Endothelial cell of umbilical vein (primary cell): Measurements from ENCODE around the gene CRK. TPM values are rescaled to one million over a fixed set of nuclear protein-coding genes. Genes with fewer than 3 reads are reported as not detected.
A peak's percentile ranks its signal among the peaks of the same experiment; 100 is the strongest.

Experiments
- BruUV-seq: library from RNA; stranded (reverse); fragments of 400-500 nt; replicated peaks from 2 replicates; lab custom pipeline; 2021; lab: Mats Ljungman, UMichigan
- CTCF ChIA-PET: fragments of 300-600, 350-600 bp; sonication (Branson Sonifier 250); formaldehyde crosslinking; loops from one replicate; lab custom pipeline; 2021; ENCODE audit warnings: antibody characterized with exemption, inconsistent platforms; lab: Charles Lee
- POLR2A ChIA-PET: fragments of 300-600, 350-600 bp; sonication (Branson Sonifier 250); formaldehyde crosslinking; loops from one replicate; lab custom pipeline; 2021; ENCODE audit warnings: antibody characterized with exemption, inconsistent platforms; lab: Charles Lee
- DNase-seq: peaks from one replicate; pipeline ENCODE4 v3.0.0-alpha.2; 2011; ENCODE audit warnings: low read depth, low spot score
- FAIRE-seq: peaks from 2 replicates; lab custom pipeline; 2011; peaks lifted over from hg19 to GRCh38; lab: Jason Lieb, UNC
- H2AFZ ChIP-seq: 2 replicates; pipeline ENCODE4 v1.6.0; 2012; ENCODE audit warnings: low read depth, low read length, control low read depth, inconsistent platforms
- H3K27ac ChIP-seq: 2 replicates; pipeline ENCODE4 v1.5.1; 2011; ENCODE audit warnings: low read depth, mild to moderate bottlenecking, control low read depth, low read length, moderate library complexity; ENCODE audit not compliant: insufficient read depth
- H3K27me3 ChIP-seq, 2 experiments: 2 replicates each; pipeline versions ENCODE4 v1.6.0 to v1.6.1; 2011; ENCODE audit warnings: low read length in 2 of 2, mixed read lengths in 1 of 2; ENCODE audit not compliant: control insufficient read depth in 2 of 2, insufficient read depth in 2 of 2
- H3K36me3 ChIP-seq, 2 experiments: 2 replicates in 1 of 2; 3 replicates in 1 of 2; pipeline ENCODE4 v1.5.1; 2011; ENCODE audit warnings: low read length in 2 of 2, mild to moderate bottlenecking in 1 of 2, moderate library complexity in 1 of 2; ENCODE audit not compliant: control insufficient read depth in 2 of 2, insufficient read depth in 2 of 2; ENCODE audit errors: extremely low read depth in 1 of 2
- H3K4me1 ChIP-seq: 3 replicates; pipeline ENCODE4 v1.5.1; 2011; ENCODE audit warnings: mild to moderate bottlenecking, low read length; ENCODE audit not compliant: control insufficient read depth, insufficient read depth; ENCODE audit errors: extremely low read depth
- H3K4me2 ChIP-seq: 2 replicates; pipeline ENCODE4 v1.6.1; 2011; ENCODE audit warnings: low read length, control low read depth, mixed read lengths; ENCODE audit not compliant: insufficient read depth
- H3K4me3 ChIP-seq, 3 experiments: fragments of 200-600 bp in 1 of 3; sonication (generic), shearing (Covaris generic) in 1 of 3; replicated peaks in 1 of 3; 2 replicates each; pipeline ENCODE4 v1.5.1; 2011 to 2016; ENCODE audit warnings: control low read depth in 3 of 3, low read length in 3 of 3, mild to moderate bottlenecking in 2 of 3, inconsistent platforms in 1 of 3, low read depth in 1 of 3, moderate library complexity in 1 of 3; ENCODE audit not compliant: insufficient read depth in 1 of 3
- H3K79me2 ChIP-seq: 2 replicates; pipeline ENCODE4 v1.6.0; 2012; ENCODE audit warnings: low read length, inconsistent platforms; ENCODE audit not compliant: control insufficient read depth, insufficient read depth
- H3K9ac ChIP-seq: replicated peaks from 2 replicates; pipeline ENCODE3; 2011; ENCODE audit warnings: low read length, control low read depth; ENCODE audit not compliant: insufficient read depth; ENCODE audit errors: extremely low read depth
- H3K9me1 ChIP-seq: replicated peaks from 3 replicates; pipeline ENCODE4 v1.6.0; 2011; ENCODE audit warnings: mild to moderate bottlenecking, low read length; ENCODE audit not compliant: control insufficient read depth, insufficient read depth; ENCODE audit errors: extremely low read depth
- H3K9me3 ChIP-seq: replicated peaks from 2 replicates; pipeline ENCODE4 v1.5.1; 2012; ENCODE audit warnings: low read length, inconsistent platforms; ENCODE audit not compliant: control insufficient read depth, insufficient read depth
- H4K20me1 ChIP-seq: replicated peaks from 2 replicates; pipeline ENCODE3; 2011; ENCODE audit warnings: mild to moderate bottlenecking, low read length; ENCODE audit not compliant: control insufficient read depth, insufficient read depth; ENCODE audit errors: extremely low read depth
- EZH2 ChIP-seq: IDR thresholded peaks from 2 replicates; pipeline ENCODE4 v1.6.1; 2012; ENCODE audit warnings: borderline replicate concordance, low read depth, mild to moderate bottlenecking, moderate library complexity, low read length, inconsistent platforms; ENCODE audit not compliant: severe bottlenecking
- FOS ChIP-seq: IDR thresholded peaks from 2 replicates; pipeline ENCODE4 v1.6.1; 2011; ENCODE audit warnings: mild to moderate bottlenecking, low read length, moderate library complexity, borderline replicate concordance; ENCODE audit not compliant: insufficient read depth
- GATA2 ChIP-seq: IDR thresholded peaks from 2 replicates; pipeline ENCODE4 v1.7.0; 2011; ENCODE audit warnings: low read depth, mild to moderate bottlenecking, moderate library complexity, mixed read lengths, low read length; ENCODE audit not compliant: insufficient read length, insufficient read depth
- JUN ChIP-seq: IDR thresholded peaks from 2 replicates; pipeline ENCODE4 v1.6.1; 2011; ENCODE audit warnings: borderline replicate concordance, low read depth; ENCODE audit not compliant: insufficient read length, insufficient read depth
- MYC ChIP-seq: IDR thresholded peaks from one replicate; pipeline ENCODE4 v1.6.1; 2011; ENCODE audit warnings: mild to moderate bottlenecking, low read depth, low read length
- POLR2A ChIP-seq: IDR thresholded peaks from 2 replicates; pipeline ENCODE4 v1.6.1; 2012; ENCODE audit warnings: low read depth, mild to moderate bottlenecking, control low read depth, low read length
- POLR2AphosphoS5 ChIP-seq: IDR thresholded peaks from 2 replicates; pipeline ENCODE4 v1.6.1; 2012; ENCODE audit warnings: low read depth, mild to moderate bottlenecking, control low read depth, low read length, moderate library complexity; ENCODE audit not compliant: insufficient read depth
- dilution Hi-C: fragments of 300-500 bp; cut with MboI; formaldehyde crosslinking; loops from one replicate; pipeline ENCODE4 v1.15.0; 2019; ENCODE audit warnings: low sequenced_read_pairs; ENCODE audit not compliant: extremely low pct_ligation_motif_present
- intact Hi-C: fragments of 100-400 bp; cut with micrococcal nuclease; formaldehyde crosslinking; loops from one replicate; pipeline ENCODE4 v1.10.0; 2022
- polyA plus RNA-seq, 4 experiments: library from polyadenylated mRNA; depleted of rRNA in 3 of 4; stranded (reverse) in 3 of 4; unstranded in 1 of 4; fragments of >200 nt; gene quantifications; 2 replicates each; pipeline versions ENCODE4 v1.2.1 to v1.2.3, GENCODE V29; 2011 to 2012; ENCODE audit warnings: missing spikeins in 1 of 4
- total RNA-seq: library from RNA; stranded (reverse); gene quantifications from 2 replicates; pipeline ENCODE4 v1.2.3, GENCODE V29; 2021
- TF ChIP-seq, protein P1 (sequence below): IDR thresholded peaks from 2 replicates; pipeline ENCODE4 v1.6.1; 2011; ENCODE audit not compliant: insufficient read depth, insufficient read length
- TF ChIP-seq, protein P2 (sequence below), 2 donors: IDR thresholded peaks; 1 replicate in 1 of 2; 2 replicates in 1 of 2; pipeline ENCODE4 v1.5.1; 2011; ENCODE audit warnings: low read length in 2 of 2, mild to moderate bottlenecking in 2 of 2, moderate library complexity in 2 of 2, control low read depth in 1 of 2, inconsistent platforms in 1 of 2, low read depth in 1 of 2; ENCODE audit not compliant: insufficient read depth in 1 of 2; ENCODE audit errors: extremely low read depth in 1 of 2

Gene CRK
- total and polyA plus RNA-seq, 2 donors (not counting 3 experiments of a cell fraction or from before 2014, with no cell fraction given) = 52.8 to 67.2 TPM

DNA sequence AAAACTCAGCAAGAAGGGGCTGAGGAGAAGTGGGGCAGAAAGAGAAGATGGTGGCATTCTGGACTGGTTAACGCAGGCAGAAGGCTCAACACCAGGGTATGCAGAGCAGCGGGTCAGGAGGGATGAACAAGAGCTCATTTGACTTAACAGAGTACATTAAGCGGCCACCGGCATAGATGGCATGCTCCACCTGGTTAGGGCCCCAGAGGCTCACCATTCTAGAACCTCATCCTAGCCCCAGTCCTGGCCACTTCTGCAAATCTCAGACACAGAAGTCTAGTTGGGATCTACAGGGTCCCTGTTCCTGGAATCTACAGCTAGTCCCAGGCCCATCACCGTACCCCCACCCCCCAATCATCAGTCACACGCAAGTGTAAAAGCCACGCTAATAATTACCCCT lies 38.2 kb upstream of the CRK start:
- peaks cover 23% of the 10 kb centered on the region for H3K79me2 ChIP-seq
- ChIA-PET CTCF (interaction anchor here (2.6 to 3.4 kb wide), 3 partner anchors 11 to 129 kb away, joined by 11 to 18 read pairs (median 18); partner anchors contain the start of gene INPP5K), POLR2A (no interaction called here)
- FAIRE-seq = no peak
- no peak overlapping the region for H3K4me3 ChIP-seq
- no peak for TF ChIP-seq POLR2AphosphoS5
- no peak for TF ChIP-seq EZH2
- H3K9me1 ChIP-seq = no peaks in the 10 kb centered on the region
- H2AFZ ChIP-seq = no peak overlapping the region
- no peaks in the 10 kb centered on the region for H4K20me1 ChIP-seq
- H3K9me3 ChIP-seq = no peaks in the 10 kb centered on the region
- DNase-seq = no peak
- H3K4me2 ChIP-seq = no peak overlapping the region
- intact Hi-C loops = no loop called here
- no peak overlapping the region for H3K9ac ChIP-seq
- no TSS peak for BruUV-seq
- H3K36me3 ChIP-seq = peaks cover 3 to 8% of the 10 kb centered on the region in 2 experiments
- no peak overlapping the region for H3K27ac ChIP-seq
- dilution Hi-C loops = no loop called here
- peaks cover 26% of the 10 kb centered on the region for H3K4me1 ChIP-seq
- H3K27me3 ChIP-seq = no peaks in the 10 kb centered on the region

DNA sequence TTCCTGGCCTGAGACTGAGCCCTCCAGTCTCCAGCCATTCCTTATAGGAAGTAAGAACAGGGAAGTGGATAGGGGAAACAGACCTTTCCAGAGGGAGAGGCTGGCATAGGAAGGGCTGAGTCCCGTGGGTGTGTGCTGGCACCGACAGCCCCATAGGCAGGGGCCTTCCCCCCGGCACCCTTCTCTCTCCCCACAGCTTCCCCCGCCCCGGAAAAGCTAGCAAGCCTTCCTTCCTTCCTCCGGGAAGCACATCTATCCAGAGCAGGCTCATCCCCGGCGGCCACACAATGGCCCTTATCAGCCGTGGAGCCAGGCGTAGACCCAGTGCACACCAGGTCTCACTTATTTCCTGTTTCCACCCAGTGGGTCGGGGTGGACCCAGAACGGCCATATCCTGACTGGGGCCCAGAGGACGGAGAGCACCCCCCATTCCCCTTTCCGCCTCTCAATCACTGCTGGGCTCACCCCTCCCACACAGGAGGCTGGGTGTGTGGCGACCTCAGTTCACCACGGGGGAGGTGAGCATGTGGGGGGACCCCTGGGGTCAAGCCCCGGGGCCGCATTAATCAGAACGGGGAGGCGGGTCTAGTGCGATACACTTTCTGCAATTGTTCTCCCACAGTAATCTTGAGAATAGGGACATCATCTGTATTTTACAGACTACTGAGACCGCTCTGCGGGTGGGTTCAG lies 37.4 kb upstream of the CRK start:
- no TSS peak for BruUV-seq
- Histone ChIP-seq H3K4me2 (peak overlapping the region; percentile 72), H3K9me3 (no peaks in the 10 kb centered on the region), H3K27me3 (no peaks in the 10 kb centered on the region), H3K9me1 (no peaks in the 10 kb centered on the region), H4K20me1 (no peaks in the 10 kb centered on the region), H3K36me3 (peaks cover 3 to 8% of the 10 kb centered on the region in 2 experiments), H3K4me3 (peak overlapping the region in 1 of 3 experiments; percentile 61), H3K27ac (peak overlapping the region; percentile 64), H2AFZ (peak overlapping the region; percentile 17), H3K4me1 (peaks cover 31% of the 10 kb centered on the region), H3K79me2 (peaks cover 29% of the 10 kb centered on the region), H3K9ac (no peak overlapping the region)
- DNase-seq = peak; percentile 43
- TF ChIP-seq, protein P1, sequence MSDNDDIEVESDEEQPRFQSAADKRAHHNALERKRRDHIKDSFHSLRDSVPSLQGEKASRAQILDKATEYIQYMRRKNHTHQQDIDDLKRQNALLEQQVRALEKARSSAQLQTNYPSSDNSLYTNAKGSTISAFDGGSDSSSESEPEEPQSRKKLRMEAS = no peak
- TF ChIP-seq FOS (no peak), MYC (no peak), JUN (no peak), EZH2 (no peak), GATA2 (peak; percentile 66), POLR2A (no peak), POLR2AphosphoS5 (peak; percentile 45)
- TF ChIP-seq, protein P2, sequence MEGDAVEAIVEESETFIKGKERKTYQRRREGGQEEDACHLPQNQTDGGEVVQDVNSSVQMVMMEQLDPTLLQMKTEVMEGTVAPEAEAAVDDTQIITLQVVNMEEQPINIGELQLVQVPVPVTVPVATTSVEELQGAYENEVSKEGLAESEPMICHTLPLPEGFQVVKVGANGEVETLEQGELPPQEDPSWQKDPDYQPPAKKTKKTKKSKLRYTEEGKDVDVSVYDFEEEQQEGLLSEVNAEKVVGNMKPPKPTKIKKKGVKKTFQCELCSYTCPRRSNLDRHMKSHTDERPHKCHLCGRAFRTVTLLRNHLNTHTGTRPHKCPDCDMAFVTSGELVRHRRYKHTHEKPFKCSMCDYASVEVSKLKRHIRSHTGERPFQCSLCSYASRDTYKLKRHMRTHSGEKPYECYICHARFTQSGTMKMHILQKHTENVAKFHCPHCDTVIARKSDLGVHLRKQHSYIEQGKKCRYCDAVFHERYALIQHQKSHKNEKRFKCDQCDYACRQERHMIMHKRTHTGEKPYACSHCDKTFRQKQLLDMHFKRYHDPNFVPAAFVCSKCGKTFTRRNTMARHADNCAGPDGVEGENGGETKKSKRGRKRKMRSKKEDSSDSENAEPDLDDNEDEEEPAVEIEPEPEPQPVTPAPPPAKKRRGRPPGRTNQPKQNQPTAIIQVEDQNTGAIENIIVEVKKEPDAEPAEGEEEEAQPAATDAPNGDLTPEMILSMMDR (IDR thresholded peaks at IDR 0.05; ENCODE audit: extremely low read depth in 1 of 2, insufficient read depth in 1 of 2, low read depth in 1 of 2, low read length in 2 of 2) = no peak
- CTCF ChIA-PET = interaction anchor here (1.5 to 3.4 kb wide), 6 partner anchors 12 to 128 kb away, joined by 3 to 32 read pairs (median 11); partner anchors contain the start of gene INPP5K
- dilution Hi-C loops = no loop called here
- intact Hi-C loops = loop anchor here (1.0 kb wide), 2 partner anchors 18 to 23 kb away; partner anchors contain the start of gene INPP5K
- peak; percentile 85 for FAIRE-seq
- POLR2A ChIA-PET = no interaction called here
